Panc1 (cell line): Measurements from ENCODE around the gene STOX2. TPM values are rescaled to one million over a fixed set of nuclear protein-coding genes. Genes with fewer than 3 reads are reported as not detected.
A peak's percentile ranks its signal among the peaks of the same experiment; 100 is the strongest.

Experiments used
- ATAC-seq: fragments of 200-7000 bp; cut with Tn5 transposase; 2 replicates; pipeline ENCODE4 v1.9.1; 2020; ENCODE audit warnings: mild to moderate bottlenecking, moderate library complexity
- BruUV-seq: library from RNA; stranded (reverse); fragments of 400-500 nt; replicated peaks from 2 replicates; lab custom pipeline; 2021; lab: Mats Ljungman, UMichigan
- CTCF ChIA-PET: fragments of 300-600 bp; sonication (Branson Sonifier 250); formaldehyde crosslinking; loops from one replicate; lab custom pipeline; 2022; ENCODE audit warnings: antibody characterized with exemption; lab: Charles Lee
- POLR2A ChIA-PET: fragments of 300-600 bp; sonication (Branson Sonifier 250); formaldehyde crosslinking; loops from one replicate; lab custom pipeline; 2022; ENCODE audit warnings: antibody characterized with exemption; lab: Charles Lee
- DNase-seq: peaks from one replicate; pipeline ENCODE4 v3.0.0-alpha.2; 2010; ENCODE audit warnings: low read depth, low spot score
- H3K27ac ChIP-seq: 2 replicates; pipeline ENCODE4 v1.5.1; 2011; ENCODE audit warnings: mild to moderate bottlenecking, low read length, inconsistent platforms
- H3K27me3 ChIP-seq: fragments of 200-500 bp; sonication (Bioruptor generic); 2 replicates; pipeline ENCODE4 v1.6.0; 2014; ENCODE audit warnings: low read length, inconsistent platforms; ENCODE audit not compliant: control insufficient read depth, insufficient read depth
- H3K36me3 ChIP-seq: fragments of 200-500 bp; sonication (Bioruptor generic); 2 replicates; pipeline ENCODE4 v1.5.1; 2014; ENCODE audit warnings: inconsistent platforms, mild to moderate bottlenecking, low read length, moderate library complexity; ENCODE audit not compliant: control insufficient read depth, insufficient read depth
- H3K4me1 ChIP-seq: 2 replicates; pipeline ENCODE4 v1.5.1; 2011; ENCODE audit warnings: inconsistent platforms, mild to moderate bottlenecking, low read length, moderate library complexity; ENCODE audit not compliant: control insufficient read depth, insufficient read depth
- H3K4me3 ChIP-seq, 2 experiments: 2 replicates each; pipeline ENCODE4 v1.5.1; 2011 to 2012; ENCODE audit warnings: low read depth in 2 of 2, low read length in 2 of 2, mild to moderate bottlenecking in 2 of 2, inconsistent platforms in 1 of 2, moderate library complexity in 1 of 2
- H3K9me3 ChIP-seq: fragments of 200-500 bp; sonication (Bioruptor generic); 2 replicates; pipeline ENCODE4 v1.5.1; 2014; ENCODE audit warnings: low read depth, mild to moderate bottlenecking, inconsistent platforms, low read length, moderate library complexity; ENCODE audit not compliant: control insufficient read depth, insufficient read depth
- POLR2AphosphoS5 ChIP-seq: IDR thresholded peaks from 2 replicates; pipeline ENCODE4 v1.6.1; 2012; ENCODE audit warnings: mild to moderate bottlenecking, low read depth, low read length, moderate library complexity
- SIN3A ChIP-seq: IDR thresholded peaks from 2 replicates; pipeline ENCODE4 v1.6.1; 2012; ENCODE audit warnings: low read depth, mild to moderate bottlenecking, low read length, moderate library complexity, borderline replicate concordance; ENCODE audit not compliant: insufficient read depth
- TCF7L2 ChIP-seq: IDR thresholded peaks from 2 replicates; pipeline ENCODE4 v1.6.1; 2011; ENCODE audit warnings: mild to moderate bottlenecking, low read depth, low read length, inconsistent platforms
- in situ Hi-C: cut with HindIII; loops from 2 replicates; pipeline ENCODE4 v1.10.0; 2016; ENCODE audit warnings: low sequenced_read_pairs, low pct_unique_long_range_greater_than_20kb
- intact Hi-C: fragments of 100-400 bp; cut with micrococcal nuclease; formaldehyde crosslinking; loops from one replicate; pipeline ENCODE4 v1.10.0; 2022; ENCODE audit not compliant: unreplicated experiment
- total RNA-seq: library from RNA; stranded (reverse); gene quantifications from one replicate; pipeline ENCODE4 v1.2.1, GENCODE V29; 2021; ENCODE audit not compliant: unreplicated experiment
- TF ChIP-seq, protein P1 (sequence below), 2 experiments: IDR thresholded peaks; 2 replicates each; pipeline ENCODE4 v1.6.1; 2011 to 2012; ENCODE audit warnings: low read depth in 2 of 2, control low read depth in 1 of 2, low read length in 1 of 2, mild to moderate bottlenecking in 1 of 2, moderate library complexity in 1 of 2; ENCODE audit not compliant: insufficient read depth in 1 of 2
- TF ChIP-seq, protein P2 (sequence below): fragments of 450-650 bp; IDR thresholded peaks from 2 replicates; pipeline ENCODE4 v1.5.1; 2017; ENCODE audit warnings: mild to moderate bottlenecking

The STOX2 gene
- total RNA-seq, 1 experiment from 2014 or later: 10.6 TPM

DNA sequence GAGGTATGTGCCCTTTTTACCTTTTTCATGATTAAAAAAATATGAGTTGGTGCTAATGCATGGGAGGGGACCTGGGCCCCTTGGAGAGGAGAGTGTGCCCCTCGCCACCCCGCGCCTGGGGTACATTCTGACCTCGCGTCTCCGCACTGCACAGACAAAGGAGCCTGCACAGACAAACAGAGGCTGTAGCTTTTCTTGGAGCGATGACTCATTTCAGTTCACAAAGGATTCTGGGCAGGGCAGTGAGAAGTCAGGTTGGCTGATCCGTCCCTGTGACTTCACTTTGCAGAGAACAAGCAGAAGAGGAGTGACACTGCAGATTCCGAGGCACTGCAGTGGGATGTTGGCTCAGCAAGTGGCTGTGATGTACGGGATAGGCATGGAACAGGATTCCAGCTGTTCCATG, 82.9 kb downstream of the STOX2 start:
- ATAC-seq (peak; percentile 94), DNase-seq (peak; percentile 28)
- CTCF ChIA-PET: no interaction called here
- H3K27me3 ChIP-seq: no peaks in the 10 kb centered on the region
- H3K27ac ChIP-seq: peak overlapping the region; percentile 3
- no peaks in the 10 kb centered on the region for H3K36me3 ChIP-seq
- in situ Hi-C loops (no loop called here), intact Hi-C loops (no loop called here)
- POLR2A ChIA-PET: no interaction called here
- TF ChIP-seq, protein P1, sequence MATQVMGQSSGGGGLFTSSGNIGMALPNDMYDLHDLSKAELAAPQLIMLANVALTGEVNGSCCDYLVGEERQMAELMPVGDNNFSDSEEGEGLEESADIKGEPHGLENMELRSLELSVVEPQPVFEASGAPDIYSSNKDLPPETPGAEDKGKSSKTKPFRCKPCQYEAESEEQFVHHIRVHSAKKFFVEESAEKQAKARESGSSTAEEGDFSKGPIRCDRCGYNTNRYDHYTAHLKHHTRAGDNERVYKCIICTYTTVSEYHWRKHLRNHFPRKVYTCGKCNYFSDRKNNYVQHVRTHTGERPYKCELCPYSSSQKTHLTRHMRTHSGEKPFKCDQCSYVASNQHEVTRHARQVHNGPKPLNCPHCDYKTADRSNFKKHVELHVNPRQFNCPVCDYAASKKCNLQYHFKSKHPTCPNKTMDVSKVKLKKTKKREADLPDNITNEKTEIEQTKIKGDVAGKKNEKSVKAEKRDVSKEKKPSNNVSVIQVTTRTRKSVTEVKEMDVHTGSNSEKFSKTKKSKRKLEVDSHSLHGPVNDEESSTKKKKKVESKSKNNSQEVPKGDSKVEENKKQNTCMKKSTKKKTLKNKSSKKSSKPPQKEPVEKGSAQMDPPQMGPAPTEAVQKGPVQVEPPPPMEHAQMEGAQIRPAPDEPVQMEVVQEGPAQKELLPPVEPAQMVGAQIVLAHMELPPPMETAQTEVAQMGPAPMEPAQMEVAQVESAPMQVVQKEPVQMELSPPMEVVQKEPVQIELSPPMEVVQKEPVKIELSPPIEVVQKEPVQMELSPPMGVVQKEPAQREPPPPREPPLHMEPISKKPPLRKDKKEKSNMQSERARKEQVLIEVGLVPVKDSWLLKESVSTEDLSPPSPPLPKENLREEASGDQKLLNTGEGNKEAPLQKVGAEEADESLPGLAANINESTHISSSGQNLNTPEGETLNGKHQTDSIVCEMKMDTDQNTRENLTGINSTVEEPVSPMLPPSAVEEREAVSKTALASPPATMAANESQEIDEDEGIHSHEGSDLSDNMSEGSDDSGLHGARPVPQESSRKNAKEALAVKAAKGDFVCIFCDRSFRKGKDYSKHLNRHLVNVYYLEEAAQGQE (IDR thresholded peaks at IDR 0.05; ENCODE audit: insufficient read depth in 1 of 2, low read depth in 2 of 2, low read length in 1 of 2): no peak
- TF ChIP-seq, protein P2, sequence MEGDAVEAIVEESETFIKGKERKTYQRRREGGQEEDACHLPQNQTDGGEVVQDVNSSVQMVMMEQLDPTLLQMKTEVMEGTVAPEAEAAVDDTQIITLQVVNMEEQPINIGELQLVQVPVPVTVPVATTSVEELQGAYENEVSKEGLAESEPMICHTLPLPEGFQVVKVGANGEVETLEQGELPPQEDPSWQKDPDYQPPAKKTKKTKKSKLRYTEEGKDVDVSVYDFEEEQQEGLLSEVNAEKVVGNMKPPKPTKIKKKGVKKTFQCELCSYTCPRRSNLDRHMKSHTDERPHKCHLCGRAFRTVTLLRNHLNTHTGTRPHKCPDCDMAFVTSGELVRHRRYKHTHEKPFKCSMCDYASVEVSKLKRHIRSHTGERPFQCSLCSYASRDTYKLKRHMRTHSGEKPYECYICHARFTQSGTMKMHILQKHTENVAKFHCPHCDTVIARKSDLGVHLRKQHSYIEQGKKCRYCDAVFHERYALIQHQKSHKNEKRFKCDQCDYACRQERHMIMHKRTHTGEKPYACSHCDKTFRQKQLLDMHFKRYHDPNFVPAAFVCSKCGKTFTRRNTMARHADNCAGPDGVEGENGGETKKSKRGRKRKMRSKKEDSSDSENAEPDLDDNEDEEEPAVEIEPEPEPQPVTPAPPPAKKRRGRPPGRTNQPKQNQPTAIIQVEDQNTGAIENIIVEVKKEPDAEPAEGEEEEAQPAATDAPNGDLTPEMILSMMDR: no peak
- no peak for TF ChIP-seq TCF7L2
- TF ChIP-seq POLR2AphosphoS5: no peak
- no peak for TF ChIP-seq SIN3A
- H3K4me3 ChIP-seq: peak overlapping the region; percentile 40 to 53
- H3K9me3 ChIP-seq: no peaks in the 10 kb centered on the region
- BruUV-seq: no TSS peak
- peaks cover 15% of the 10 kb centered on the region for H3K4me1 ChIP-seq

DNA sequence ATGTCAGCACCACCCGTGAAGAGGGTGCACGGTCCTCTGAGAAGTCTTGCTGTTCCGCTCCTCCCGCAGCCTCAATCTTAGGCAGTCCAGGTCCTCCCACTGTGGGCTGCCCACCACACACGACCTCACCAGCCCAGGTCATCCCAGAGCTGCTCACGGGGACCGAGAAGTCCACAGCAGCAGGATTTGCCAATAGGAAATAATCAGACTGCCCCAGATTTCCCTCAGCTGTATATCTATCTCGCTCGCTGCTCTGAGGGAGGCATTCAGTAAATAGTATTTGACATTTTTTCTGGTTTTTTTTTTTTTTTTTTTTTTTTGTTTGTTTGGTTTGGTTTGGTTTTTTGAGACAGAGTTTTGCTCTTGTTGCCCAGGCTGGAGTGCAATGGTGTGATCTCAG, 83.8 kb downstream of the STOX2 start:
- no peaks in the 10 kb centered on the region for H3K9me3 ChIP-seq
- intact Hi-C loops: no loop called here
- H3K27ac ChIP-seq: peak overlapping the region; percentile 3; the same call in 1 of the 2 replicates
- ATAC-seq: no peak
- ChIA-PET CTCF (no interaction called here), POLR2A (no interaction called here)
- H3K36me3 ChIP-seq: no peaks in the 10 kb centered on the region
- H3K4me3 ChIP-seq: peak overlapping the region in 1 of 2 experiments; percentile 53; a peak in 1 of 4 replicates
- H3K4me1 ChIP-seq: peaks cover 15% of the 10 kb centered on the region
- no peak for DNase-seq
- no TSS peak for BruUV-seq
- no peaks in the 10 kb centered on the region for H3K27me3 ChIP-seq
- in situ Hi-C loops: no loop called here
- TF ChIP-seq, protein P1 (IDR thresholded peaks at IDR 0.05; ENCODE audit: insufficient read depth in 1 of 2, low read depth in 2 of 2, low read length in 1 of 2): no peak
- TF ChIP-seq SIN3A (no peak), POLR2AphosphoS5 (no peak), TCF7L2 (no peak)
- TF ChIP-seq, protein P2: no peak
